BLaER1 (cell line): ENCODE measurements around the gene SULT1E1.

ENCODE experiments used
- H3K27ac ChIP-seq: shearing (Covaris generic); formaldehyde crosslinking; 2 replicates; pipeline ENCODE4 v1.8.1; 2022
- H3K27me3 ChIP-seq: shearing (Covaris generic); formaldehyde crosslinking; 2 replicates; pipeline ENCODE4 v1.8.1; 2022
- H3K36me3 ChIP-seq: shearing (Covaris generic); formaldehyde crosslinking; 2 replicates; pipeline ENCODE4 v1.8.1; 2022
- H3K4me1 ChIP-seq: shearing (Covaris generic); formaldehyde crosslinking; 2 replicates; pipeline ENCODE4 v1.8.1; 2022
- H3K4me2 ChIP-seq: shearing (Covaris generic); formaldehyde crosslinking; 2 replicates; pipeline ENCODE4 v1.8.1; 2022
- H3K4me3 ChIP-seq: shearing (Covaris generic); formaldehyde crosslinking; 2 replicates; pipeline ENCODE4 v1.8.1; 2022
- H3K9ac ChIP-seq: shearing (Covaris generic); formaldehyde crosslinking; 2 replicates; pipeline ENCODE4 v1.8.1; 2022
- H3K9me3 ChIP-seq: shearing (Covaris generic); formaldehyde crosslinking; 2 replicates; pipeline ENCODE4 v1.8.1; 2022
- H4K20me1 ChIP-seq: shearing (Covaris generic); formaldehyde crosslinking; 2 replicates; pipeline ENCODE4 v1.8.1; 2022
- Cebpa-rat ChIP-seq: shearing (Covaris generic); IDR thresholded peaks from 2 replicates; pipeline ENCODE4 v1.8.1; 2022

The SULT1E1 gene, protein sequence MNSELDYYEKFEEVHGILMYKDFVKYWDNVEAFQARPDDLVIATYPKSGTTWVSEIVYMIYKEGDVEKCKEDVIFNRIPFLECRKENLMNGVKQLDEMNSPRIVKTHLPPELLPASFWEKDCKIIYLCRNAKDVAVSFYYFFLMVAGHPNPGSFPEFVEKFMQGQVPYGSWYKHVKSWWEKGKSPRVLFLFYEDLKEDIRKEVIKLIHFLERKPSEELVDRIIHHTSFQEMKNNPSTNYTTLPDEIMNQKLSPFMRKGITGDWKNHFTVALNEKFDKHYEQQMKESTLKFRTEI

DNA sequence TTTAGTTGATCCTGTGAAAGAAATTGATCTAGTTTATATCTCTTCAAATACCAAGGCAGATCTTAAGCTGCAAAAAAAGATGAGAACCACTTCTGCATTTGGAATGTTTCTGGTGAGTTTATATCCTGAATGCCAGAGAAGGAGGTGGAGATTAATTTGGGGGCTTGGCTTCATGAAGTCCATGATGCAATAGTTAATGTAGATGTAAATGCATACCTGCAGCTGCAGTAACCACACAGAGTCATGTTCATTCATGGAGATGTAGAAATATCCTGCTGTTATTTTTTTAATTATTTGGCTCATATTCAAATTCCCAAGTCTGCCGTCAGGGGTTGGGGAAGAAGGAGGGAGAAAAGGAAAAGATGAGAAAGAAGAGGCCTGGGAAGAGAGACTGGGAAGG is at the start of gene SULT1E1:
Gene SULT1E1 (minus strand): TSS at position 94 of the 400 bp plus-strand sequence. CDS start 2,501 bp downstream, outside the sequence.
- Histone ChIP-seq H3K27ac (no peak within 1 kb of the TSS), H3K36me3 (no peaks in the 10 kb centered on the region), H3K4me2 (no peak within 1 kb of the TSS), H4K20me1 (no peaks in the 10 kb centered on the region), H3K4me1 (no peaks in the 10 kb centered on the region), H3K27me3 (no peaks in the 10 kb centered on the region), H3K9ac (no peak within 1 kb of the TSS), H3K4me3 (no peak within 1 kb of the TSS), H3K9me3 (no peaks in the 10 kb centered on the region)
- no peak for TF ChIP-seq Cebpa-rat

DNA sequence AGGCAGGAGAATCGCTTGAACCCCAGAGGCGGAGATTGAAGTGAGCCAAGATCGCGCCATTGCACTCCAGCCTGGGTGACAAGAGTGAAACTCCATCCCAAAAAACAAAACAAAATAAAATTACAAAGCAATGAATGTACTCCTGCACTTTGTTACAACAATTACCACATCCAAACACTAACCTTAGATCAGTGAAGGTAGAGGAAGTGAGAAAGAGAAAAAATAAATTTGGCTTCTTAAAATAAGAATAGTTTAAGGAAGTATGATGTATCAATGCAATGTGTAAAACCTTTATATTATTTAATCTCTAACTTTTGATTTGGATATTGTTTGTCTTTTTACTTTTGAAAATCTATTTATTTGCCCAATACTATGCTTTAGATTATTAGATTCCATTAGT is 49.2 kb upstream of the SULT1E1 start:
- H3K9ac ChIP-seq = no peak overlapping the region
- no peaks in the 10 kb centered on the region for H3K27me3 ChIP-seq
- H3K4me3 ChIP-seq = no peak overlapping the region
- no peaks in the 10 kb centered on the region for H3K36me3 ChIP-seq
- H3K27ac ChIP-seq = no peak overlapping the region
- TF ChIP-seq Cebpa-rat = no peak
- no peaks in the 10 kb centered on the region for H4K20me1 ChIP-seq
- no peak overlapping the region for H3K4me2 ChIP-seq
- no peaks in the 10 kb centered on the region for H3K9me3 ChIP-seq
- H3K4me1 ChIP-seq = no peaks in the 10 kb centered on the region

DNA sequence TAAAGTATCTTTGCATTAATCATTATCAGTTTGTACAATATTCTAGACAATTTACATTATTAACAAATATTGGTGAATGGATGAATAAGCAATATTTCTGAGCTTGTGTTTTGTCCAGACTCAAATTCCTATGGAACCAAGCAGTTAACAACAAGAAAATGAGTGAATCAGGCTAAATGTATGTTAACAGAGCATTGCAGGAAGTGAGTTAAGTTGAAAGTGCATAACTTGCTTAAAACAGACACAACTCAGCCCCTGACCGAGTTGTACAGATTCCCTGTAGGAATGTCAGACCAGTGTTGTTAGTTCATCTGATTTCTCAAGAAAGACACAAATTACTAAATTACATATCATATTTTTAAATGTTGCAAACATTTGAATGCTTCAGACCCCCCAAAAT is 47.2 kb upstream of the SULT1E1 start:
- Histone ChIP-seq H4K20me1 (no peaks in the 10 kb centered on the region), H3K27me3 (no peaks in the 10 kb centered on the region), H3K36me3 (no peaks in the 10 kb centered on the region), H3K9ac (no peak overlapping the region), H3K9me3 (no peaks in the 10 kb centered on the region), H3K4me3 (no peak overlapping the region), H3K4me2 (no peak overlapping the region), H3K27ac (no peak overlapping the region), H3K4me1 (no peaks in the 10 kb centered on the region)
- no peak for TF ChIP-seq Cebpa-rat

DNA sequence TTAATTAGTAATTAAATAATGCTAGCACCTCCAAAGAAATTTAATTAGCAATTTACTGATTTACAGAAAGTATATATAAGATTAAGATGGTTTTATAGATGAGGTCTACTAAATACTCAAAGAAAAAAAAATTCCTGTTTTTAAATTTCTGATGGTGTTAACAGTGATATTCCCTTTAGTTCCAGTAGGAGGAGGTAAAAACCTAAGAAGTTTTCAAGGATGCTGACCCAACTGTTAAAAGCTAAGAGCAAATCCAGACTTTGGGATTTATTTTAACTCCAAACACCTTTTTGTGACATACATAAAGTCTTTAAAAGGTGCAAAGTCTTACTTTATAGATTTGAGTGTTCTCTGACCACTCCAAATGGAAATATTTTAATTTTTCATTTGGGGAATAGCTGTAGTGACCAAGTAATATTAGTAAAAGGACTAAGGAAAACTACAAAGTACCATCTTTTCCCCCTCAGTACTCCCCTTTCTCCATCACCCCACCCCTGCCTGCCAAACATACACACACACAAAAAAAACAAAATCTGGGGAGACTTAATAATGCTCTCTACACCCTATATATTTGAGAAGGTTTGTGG is 36.7 kb upstream of the SULT1E1 start:
- Histone ChIP-seq H3K4me3 (no peak overlapping the region), H3K27me3 (no peaks in the 10 kb centered on the region), H3K9me3 (no peaks in the 10 kb centered on the region), H3K27ac (no peak overlapping the region), H3K36me3 (no peaks in the 10 kb centered on the region), H3K4me1 (no peaks in the 10 kb centered on the region), H3K4me2 (no peak overlapping the region), H3K9ac (no peak overlapping the region), H4K20me1 (no peaks in the 10 kb centered on the region)
- no peak for TF ChIP-seq Cebpa-rat

DNA sequence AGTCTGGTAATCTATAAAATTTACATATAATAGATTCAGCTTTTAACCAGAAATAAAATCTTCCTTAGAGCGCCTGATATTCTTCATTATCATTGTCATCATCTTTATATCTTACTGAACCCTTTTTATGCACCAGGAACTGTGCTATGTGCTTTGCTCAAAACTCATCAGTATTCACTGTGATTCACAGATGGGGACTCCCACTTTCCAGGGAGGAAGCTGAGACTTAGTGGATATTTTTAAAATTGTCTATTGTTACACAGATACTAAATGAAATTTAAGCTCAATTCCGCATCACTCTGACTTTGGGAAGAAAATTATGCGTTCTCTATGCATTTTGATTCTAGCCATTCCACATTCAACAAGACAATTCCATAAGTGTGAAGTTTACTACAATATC is 34.8 kb upstream of the SULT1E1 start:
- Histone ChIP-seq H3K9me3 (no peaks in the 10 kb centered on the region), H3K4me2 (no peak overlapping the region), H3K36me3 (no peaks in the 10 kb centered on the region), H3K4me1 (no peaks in the 10 kb centered on the region), H3K9ac (no peak overlapping the region), H3K27me3 (no peaks in the 10 kb centered on the region), H3K4me3 (no peak overlapping the region), H3K27ac (no peak overlapping the region), H4K20me1 (no peaks in the 10 kb centered on the region)
- no peak for TF ChIP-seq Cebpa-rat

DNA sequence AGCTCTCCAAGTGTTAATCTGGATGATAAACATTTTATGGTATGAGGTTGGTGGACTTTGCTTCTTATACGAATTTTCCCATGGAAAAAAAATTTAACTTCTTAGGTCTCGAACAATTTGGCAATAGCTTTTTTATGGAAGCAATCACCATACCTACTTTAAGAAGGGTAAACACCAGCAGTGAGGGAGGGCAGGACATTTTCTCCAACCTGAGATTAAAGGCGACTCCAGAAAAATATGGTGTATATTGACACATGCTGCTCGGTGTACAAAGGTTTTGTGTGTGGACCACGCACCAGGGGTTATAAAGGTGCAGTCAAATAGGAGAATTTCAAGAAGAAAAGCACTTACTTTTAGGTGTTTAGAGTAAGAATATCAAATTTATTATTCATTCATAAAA is 34.2 kb upstream of the SULT1E1 start:
- Histone ChIP-seq H3K9me3 (no peaks in the 10 kb centered on the region), H3K36me3 (no peaks in the 10 kb centered on the region), H3K27ac (no peak overlapping the region), H4K20me1 (no peaks in the 10 kb centered on the region), H3K9ac (no peak overlapping the region), H3K27me3 (no peaks in the 10 kb centered on the region), H3K4me1 (no peaks in the 10 kb centered on the region), H3K4me3 (no peak overlapping the region), H3K4me2 (no peak overlapping the region)
- no peak for TF ChIP-seq Cebpa-rat

DNA sequence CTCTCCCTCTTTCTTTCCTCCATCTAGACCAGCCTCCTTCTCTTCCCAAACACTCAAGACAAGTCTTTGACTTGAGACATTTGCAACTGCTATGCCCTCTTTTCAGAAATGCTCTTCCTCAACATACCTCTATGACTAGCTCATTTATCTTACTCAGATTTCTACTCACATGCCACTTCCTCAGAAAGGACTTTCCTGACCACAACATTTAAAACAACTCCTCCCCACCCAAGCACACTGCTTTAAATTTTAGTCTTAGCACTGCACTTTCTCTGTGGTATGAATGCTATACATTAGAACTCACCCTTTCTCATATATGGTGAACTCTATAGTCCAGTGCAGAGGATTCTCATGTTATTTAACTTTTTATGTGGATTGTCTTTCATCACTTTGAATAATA is 28.4 kb upstream of the SULT1E1 start:
- H3K4me2 ChIP-seq = no peak overlapping the region
- no peaks in the 10 kb centered on the region for H3K4me1 ChIP-seq
- H3K9ac ChIP-seq = no peak overlapping the region
- TF ChIP-seq Cebpa-rat = no peak
- H3K27ac ChIP-seq = no peak overlapping the region
- no peak overlapping the region for H3K4me3 ChIP-seq
- H4K20me1 ChIP-seq = no peaks in the 10 kb centered on the region
- H3K36me3 ChIP-seq = no peaks in the 10 kb centered on the region
- H3K27me3 ChIP-seq = no peaks in the 10 kb centered on the region
- peaks cover 7% of the 10 kb centered on the region for H3K9me3 ChIP-seq

DNA sequence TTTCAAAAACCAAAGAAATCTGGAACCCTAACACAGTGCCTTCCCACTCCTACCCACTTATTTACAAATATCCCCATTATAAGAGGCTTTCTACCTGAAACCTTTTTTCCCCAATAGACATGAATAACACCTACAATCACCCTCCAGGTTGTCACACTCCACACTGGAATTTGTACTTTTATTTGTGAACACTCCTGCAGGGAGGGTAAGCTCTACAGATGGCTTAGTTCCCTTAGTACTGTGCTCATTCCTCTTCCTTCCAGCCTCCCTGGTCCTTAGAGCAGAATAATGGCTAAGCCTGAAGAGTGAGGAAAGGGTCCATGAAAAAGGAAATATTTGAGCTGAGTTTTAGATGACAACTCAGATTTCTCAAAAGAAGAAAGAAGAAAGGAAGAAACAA is 22.2 kb upstream of the SULT1E1 start:
- TF ChIP-seq Cebpa-rat = no peak
- Histone ChIP-seq H3K36me3 (no peaks in the 10 kb centered on the region), H3K27ac (no peak overlapping the region), H3K4me1 (no peaks in the 10 kb centered on the region), H3K9ac (no peak overlapping the region), H4K20me1 (no peaks in the 10 kb centered on the region), H3K4me3 (no peak overlapping the region), H3K4me2 (no peak overlapping the region), H3K27me3 (no peaks in the 10 kb centered on the region), H3K9me3 (peaks cover 10% of the 10 kb centered on the region)

DNA sequence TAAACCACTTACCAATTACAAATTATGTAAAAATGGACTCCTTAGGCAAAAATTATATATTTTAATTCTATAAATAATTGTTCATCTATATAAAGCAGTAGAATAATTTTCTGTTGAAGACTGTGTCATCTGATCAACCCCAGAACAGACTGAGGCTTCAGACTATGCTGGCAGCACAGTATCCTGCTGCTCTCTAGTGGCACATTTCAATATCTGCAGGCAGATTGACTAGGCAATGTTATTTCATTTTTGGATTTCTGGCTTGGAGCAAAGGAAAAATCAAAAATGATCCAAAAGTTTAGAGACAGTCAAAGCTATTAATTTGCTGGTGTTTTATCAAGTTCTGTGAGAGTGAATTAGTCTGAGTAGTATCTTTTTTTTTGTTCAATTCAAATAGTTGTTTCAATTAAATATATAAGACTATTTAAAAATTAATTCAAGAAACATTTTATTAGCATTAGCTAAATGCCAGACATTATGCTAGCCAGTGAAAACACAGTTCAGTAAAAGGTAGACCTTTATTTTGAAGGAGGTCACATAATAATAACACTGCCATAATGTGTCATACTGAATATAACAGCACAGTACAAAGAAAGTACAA is 21.3 kb upstream of the SULT1E1 start:
- Histone ChIP-seq H3K9me3 (peaks cover 10% of the 10 kb centered on the region), H3K27me3 (no peaks in the 10 kb centered on the region), H3K4me1 (no peaks in the 10 kb centered on the region), H3K4me3 (no peak overlapping the region), H3K9ac (no peak overlapping the region), H3K27ac (no peak overlapping the region), H3K36me3 (no peaks in the 10 kb centered on the region), H3K4me2 (no peak overlapping the region), H4K20me1 (no peaks in the 10 kb centered on the region)
- no peak for TF ChIP-seq Cebpa-rat

DNA sequence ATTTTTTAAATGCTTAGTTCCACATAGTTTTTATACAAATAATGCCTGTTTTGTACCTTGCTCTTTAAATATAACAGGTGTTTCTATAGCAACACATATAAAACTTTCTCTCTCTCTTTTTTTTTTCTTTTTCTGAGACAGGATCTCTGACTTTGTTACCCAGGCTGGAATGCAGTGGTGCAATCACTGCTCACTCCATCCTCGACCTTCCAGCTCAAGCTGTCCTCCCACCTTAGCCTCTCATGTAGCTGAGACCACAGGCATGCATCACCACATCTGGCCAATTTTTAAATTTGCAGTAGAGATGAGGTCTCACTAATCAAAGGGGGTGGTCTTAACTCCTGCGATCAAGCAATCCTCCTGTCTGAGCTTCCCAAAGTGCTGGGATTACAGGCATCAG is 18.3 kb upstream of the SULT1E1 start:
- Histone ChIP-seq H3K36me3 (no peaks in the 10 kb centered on the region), H3K9ac (no peak overlapping the region), H4K20me1 (no peaks in the 10 kb centered on the region), H3K4me3 (no peak overlapping the region), H3K27ac (no peak overlapping the region), H3K27me3 (no peaks in the 10 kb centered on the region), H3K9me3 (peaks cover 2% of the 10 kb centered on the region), H3K4me2 (no peak overlapping the region), H3K4me1 (no peaks in the 10 kb centered on the region)
- TF ChIP-seq Cebpa-rat = no peak
